ENCODE measurements around the gene NCLN.

The NCLN gene

DNA sequence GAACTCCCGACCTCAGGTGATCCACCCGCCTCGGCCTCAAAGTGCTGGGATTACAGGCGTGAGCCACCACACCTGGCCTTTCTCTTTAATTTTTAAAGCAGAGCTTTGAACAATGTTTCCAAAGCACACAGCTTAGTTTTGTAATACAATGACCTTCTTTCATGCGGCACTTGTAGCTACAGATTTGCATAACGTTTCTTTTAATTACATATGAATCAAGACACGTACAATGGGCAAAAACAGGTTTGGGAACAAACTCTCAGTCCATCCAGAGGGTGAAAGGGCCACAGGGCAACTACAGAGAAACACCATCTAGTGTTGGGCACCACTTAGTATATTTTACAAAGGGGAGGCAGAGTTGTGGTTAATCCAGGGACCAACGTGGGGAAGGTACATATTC is 26.2 kb upstream of the NCLN start:
- TF ChIP-seq, protein P1, sequence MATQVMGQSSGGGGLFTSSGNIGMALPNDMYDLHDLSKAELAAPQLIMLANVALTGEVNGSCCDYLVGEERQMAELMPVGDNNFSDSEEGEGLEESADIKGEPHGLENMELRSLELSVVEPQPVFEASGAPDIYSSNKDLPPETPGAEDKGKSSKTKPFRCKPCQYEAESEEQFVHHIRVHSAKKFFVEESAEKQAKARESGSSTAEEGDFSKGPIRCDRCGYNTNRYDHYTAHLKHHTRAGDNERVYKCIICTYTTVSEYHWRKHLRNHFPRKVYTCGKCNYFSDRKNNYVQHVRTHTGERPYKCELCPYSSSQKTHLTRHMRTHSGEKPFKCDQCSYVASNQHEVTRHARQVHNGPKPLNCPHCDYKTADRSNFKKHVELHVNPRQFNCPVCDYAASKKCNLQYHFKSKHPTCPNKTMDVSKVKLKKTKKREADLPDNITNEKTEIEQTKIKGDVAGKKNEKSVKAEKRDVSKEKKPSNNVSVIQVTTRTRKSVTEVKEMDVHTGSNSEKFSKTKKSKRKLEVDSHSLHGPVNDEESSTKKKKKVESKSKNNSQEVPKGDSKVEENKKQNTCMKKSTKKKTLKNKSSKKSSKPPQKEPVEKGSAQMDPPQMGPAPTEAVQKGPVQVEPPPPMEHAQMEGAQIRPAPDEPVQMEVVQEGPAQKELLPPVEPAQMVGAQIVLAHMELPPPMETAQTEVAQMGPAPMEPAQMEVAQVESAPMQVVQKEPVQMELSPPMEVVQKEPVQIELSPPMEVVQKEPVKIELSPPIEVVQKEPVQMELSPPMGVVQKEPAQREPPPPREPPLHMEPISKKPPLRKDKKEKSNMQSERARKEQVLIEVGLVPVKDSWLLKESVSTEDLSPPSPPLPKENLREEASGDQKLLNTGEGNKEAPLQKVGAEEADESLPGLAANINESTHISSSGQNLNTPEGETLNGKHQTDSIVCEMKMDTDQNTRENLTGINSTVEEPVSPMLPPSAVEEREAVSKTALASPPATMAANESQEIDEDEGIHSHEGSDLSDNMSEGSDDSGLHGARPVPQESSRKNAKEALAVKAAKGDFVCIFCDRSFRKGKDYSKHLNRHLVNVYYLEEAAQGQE (IDR thresholded peaks at IDR 0.05; ENCODE audit: low read depth): no peak
- TF ChIP-seq YY1 (IDR thresholded peaks at IDR 0.05; ENCODE audit: low read depth) (no peak), TCF12 (IDR thresholded peaks at IDR 0.05; ENCODE audit: low read depth) (no peak), FOXM1 (IDR thresholded peaks at IDR 0.05; ENCODE audit: borderline replicate concordance, low read depth) (no peak), CREB1 (IDR thresholded peaks at IDR 0.05; ENCODE audit: low read depth) (no peak), TAF1 (IDR thresholded peaks at IDR 0.05; ENCODE audit: low read depth) (no peak), EGR1 (IDR thresholded peaks at IDR 0.05) (no peak), NFIC (IDR thresholded peaks at IDR 0.05) (no peak), ZBTB7A (IDR thresholded peaks at IDR 0.05; ENCODE audit: low read depth) (no peak), EP300 (IDR thresholded peaks at IDR 0.05; ENCODE audit: borderline replicate concordance) (no peak), CEBPB (IDR thresholded peaks at IDR 0.05) (no peak), RAD21 (IDR thresholded peaks at IDR 0.05; ENCODE audit: low read depth) (no peak), TEAD4 (IDR thresholded peaks at IDR 0.05) (no peak)
- TF ChIP-seq, protein P2, sequence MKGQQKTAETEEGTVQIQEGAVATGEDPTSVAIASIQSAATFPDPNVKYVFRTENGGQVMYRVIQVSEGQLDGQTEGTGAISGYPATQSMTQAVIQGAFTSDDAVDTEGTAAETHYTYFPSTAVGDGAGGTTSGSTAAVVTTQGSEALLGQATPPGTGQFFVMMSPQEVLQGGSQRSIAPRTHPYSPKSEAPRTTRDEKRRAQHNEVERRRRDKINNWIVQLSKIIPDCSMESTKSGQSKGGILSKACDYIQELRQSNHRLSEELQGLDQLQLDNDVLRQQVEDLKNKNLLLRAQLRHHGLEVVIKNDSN (IDR thresholded peaks at IDR 0.05): no peak
- TF ChIP-seq, protein P3, sequence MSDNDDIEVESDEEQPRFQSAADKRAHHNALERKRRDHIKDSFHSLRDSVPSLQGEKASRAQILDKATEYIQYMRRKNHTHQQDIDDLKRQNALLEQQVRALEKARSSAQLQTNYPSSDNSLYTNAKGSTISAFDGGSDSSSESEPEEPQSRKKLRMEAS (IDR thresholded peaks at IDR 0.05): no peak

- TF ChIP-seq NFIC (IDR thresholded peaks at IDR 0.05) (no peak), EP300 (IDR thresholded peaks at IDR 0.05; ENCODE audit: borderline replicate concordance) (no peak), RAD21 (IDR thresholded peaks at IDR 0.05; ENCODE audit: low read depth) (no peak), YY1 (IDR thresholded peaks at IDR 0.05; ENCODE audit: low read depth) (no peak), TCF12 (IDR thresholded peaks at IDR 0.05; ENCODE audit: low read depth) (no peak), CREB1 (IDR thresholded peaks at IDR 0.05; ENCODE audit: low read depth) (no peak), EGR1 (IDR thresholded peaks at IDR 0.05) (no peak), FOXM1 (IDR thresholded peaks at IDR 0.05; ENCODE audit: borderline replicate concordance, low read depth) (no peak), ZBTB7A (IDR thresholded peaks at IDR 0.05; ENCODE audit: low read depth) (no peak), TAF1 (IDR thresholded peaks at IDR 0.05; ENCODE audit: low read depth) (no peak), TEAD4 (IDR thresholded peaks at IDR 0.05) (no peak)
- TF ChIP-seq, protein P3 (IDR thresholded peaks at IDR 0.05): no peak
- TF ChIP-seq, protein P1 (IDR thresholded peaks at IDR 0.05; ENCODE audit: low read depth): no peak
Measured at GRCh38 chr19:3160219-3160618, 25.5 kb upstream of the NCLN start.

GRCh38 chr19:3161453-3161852 is 24.3 kb upstream of the NCLN start:
- TF ChIP-seq FOXM1 (IDR thresholded peaks at IDR 0.05; ENCODE audit: borderline replicate concordance, low read depth): no peak
- TF ChIP-seq EP300 (IDR thresholded peaks at IDR 0.05; ENCODE audit: borderline replicate concordance): no peak
- no peak for TF ChIP-seq NFIC (IDR thresholded peaks at IDR 0.05)
- TF ChIP-seq YY1 (IDR thresholded peaks at IDR 0.05; ENCODE audit: low read depth): no peak
- no peak for TF ChIP-seq TEAD4 (IDR thresholded peaks at IDR 0.05)
- TF ChIP-seq CREB1 (IDR thresholded peaks at IDR 0.05; ENCODE audit: low read depth): no peak
- no peak for TF ChIP-seq TAF1 (IDR thresholded peaks at IDR 0.05; ENCODE audit: low read depth)
- TF ChIP-seq ZBTB7A (IDR thresholded peaks at IDR 0.05; ENCODE audit: low read depth): no peak
- TF ChIP-seq TCF12 (IDR thresholded peaks at IDR 0.05; ENCODE audit: low read depth): no peak
- TF ChIP-seq, protein P3 (IDR thresholded peaks at IDR 0.05): no peak
- TF ChIP-seq, protein P2 (IDR thresholded peaks at IDR 0.05): no peak
- no peak for TF ChIP-seq CEBPB (IDR thresholded peaks at IDR 0.05)
- no peak for TF ChIP-seq RAD21 (IDR thresholded peaks at IDR 0.05; ENCODE audit: low read depth)
- TF ChIP-seq, protein P1 (IDR thresholded peaks at IDR 0.05; ENCODE audit: low read depth): no peak
- no peak for TF ChIP-seq EGR1 (IDR thresholded peaks at IDR 0.05)

All from Ishikawa (cell line).